Panc1 (cell line): Measurements from ENCODE around the gene INPP5B. TPM values are rescaled to one million over a fixed set of nuclear protein-coding genes. Genes with fewer than 3 reads are reported as not detected.

Source experiments
- ATAC-seq: fragments of 200-7000 bp; cut with Tn5 transposase; 2 replicates; pipeline ENCODE4 v1.9.1; 2020; ENCODE audit warnings: mild to moderate bottlenecking, moderate library complexity
- BruUV-seq: library from RNA; stranded (reverse); fragments of 400-500 nt; replicated peaks from 2 replicates; lab custom pipeline; 2021; lab: Mats Ljungman, UMichigan
- CTCF ChIA-PET: fragments of 300-600 bp; sonication (Branson Sonifier 250); formaldehyde crosslinking; loops from one replicate; lab custom pipeline; 2022; ENCODE audit warnings: antibody characterized with exemption; lab: Charles Lee
- POLR2A ChIA-PET: fragments of 300-600 bp; sonication (Branson Sonifier 250); formaldehyde crosslinking; loops from one replicate; lab custom pipeline; 2022; ENCODE audit warnings: antibody characterized with exemption; lab: Charles Lee
- DNase-seq: peaks from one replicate; pipeline ENCODE4 v3.0.0-alpha.2; 2010; ENCODE audit warnings: low read depth, low spot score
- H3K27ac ChIP-seq: 2 replicates; pipeline ENCODE4 v1.5.1; 2011; ENCODE audit warnings: mild to moderate bottlenecking, low read length, inconsistent platforms
- H3K27me3 ChIP-seq: fragments of 200-500 bp; sonication (Bioruptor generic); 2 replicates; pipeline ENCODE4 v1.6.0; 2014; ENCODE audit warnings: low read length, inconsistent platforms; ENCODE audit not compliant: control insufficient read depth, insufficient read depth
- H3K36me3 ChIP-seq: fragments of 200-500 bp; sonication (Bioruptor generic); 2 replicates; pipeline ENCODE4 v1.5.1; 2014; ENCODE audit warnings: inconsistent platforms, mild to moderate bottlenecking, low read length, moderate library complexity; ENCODE audit not compliant: control insufficient read depth, insufficient read depth
- H3K4me1 ChIP-seq: 2 replicates; pipeline ENCODE4 v1.5.1; 2011; ENCODE audit warnings: inconsistent platforms, mild to moderate bottlenecking, low read length, moderate library complexity; ENCODE audit not compliant: control insufficient read depth, insufficient read depth
- H3K4me3 ChIP-seq, 2 experiments: 2 replicates each; pipeline ENCODE4 v1.5.1; 2011 to 2012; ENCODE audit warnings: low read depth in 2 of 2, low read length in 2 of 2, mild to moderate bottlenecking in 2 of 2, inconsistent platforms in 1 of 2, moderate library complexity in 1 of 2
- H3K9me3 ChIP-seq: fragments of 200-500 bp; sonication (Bioruptor generic); 2 replicates; pipeline ENCODE4 v1.5.1; 2014; ENCODE audit warnings: low read depth, mild to moderate bottlenecking, inconsistent platforms, low read length, moderate library complexity; ENCODE audit not compliant: control insufficient read depth, insufficient read depth
- POLR2AphosphoS5 ChIP-seq: IDR thresholded peaks from 2 replicates; pipeline ENCODE4 v1.6.1; 2012; ENCODE audit warnings: mild to moderate bottlenecking, low read depth, low read length, moderate library complexity
- SIN3A ChIP-seq: IDR thresholded peaks from 2 replicates; pipeline ENCODE4 v1.6.1; 2012; ENCODE audit warnings: low read depth, mild to moderate bottlenecking, low read length, moderate library complexity, borderline replicate concordance; ENCODE audit not compliant: insufficient read depth
- TCF7L2 ChIP-seq: IDR thresholded peaks from 2 replicates; pipeline ENCODE4 v1.6.1; 2011; ENCODE audit warnings: mild to moderate bottlenecking, low read depth, low read length, inconsistent platforms
- in situ Hi-C: cut with HindIII; loops from 2 replicates; pipeline ENCODE4 v1.10.0; 2016; ENCODE audit warnings: low sequenced_read_pairs, low pct_unique_long_range_greater_than_20kb
- intact Hi-C: fragments of 100-400 bp; cut with micrococcal nuclease; formaldehyde crosslinking; loops from one replicate; pipeline ENCODE4 v1.10.0; 2022; ENCODE audit not compliant: unreplicated experiment
- total RNA-seq: library from RNA; stranded (reverse); gene quantifications from one replicate; pipeline ENCODE4 v1.2.1, GENCODE V29; 2021; ENCODE audit not compliant: unreplicated experiment
- TF ChIP-seq, protein P1 (sequence below), 2 experiments: IDR thresholded peaks; 2 replicates each; pipeline ENCODE4 v1.6.1; 2011 to 2012; ENCODE audit warnings: low read depth in 2 of 2, control low read depth in 1 of 2, low read length in 1 of 2, mild to moderate bottlenecking in 1 of 2, moderate library complexity in 1 of 2; ENCODE audit not compliant: insufficient read depth in 1 of 2
- TF ChIP-seq, protein P2 (sequence below): fragments of 450-650 bp; IDR thresholded peaks from 2 replicates; pipeline ENCODE4 v1.5.1; 2017; ENCODE audit warnings: mild to moderate bottlenecking

Gene INPP5B
- total RNA-seq, 1 experiment from 2014 or later: 17.7 TPM

DNA sequence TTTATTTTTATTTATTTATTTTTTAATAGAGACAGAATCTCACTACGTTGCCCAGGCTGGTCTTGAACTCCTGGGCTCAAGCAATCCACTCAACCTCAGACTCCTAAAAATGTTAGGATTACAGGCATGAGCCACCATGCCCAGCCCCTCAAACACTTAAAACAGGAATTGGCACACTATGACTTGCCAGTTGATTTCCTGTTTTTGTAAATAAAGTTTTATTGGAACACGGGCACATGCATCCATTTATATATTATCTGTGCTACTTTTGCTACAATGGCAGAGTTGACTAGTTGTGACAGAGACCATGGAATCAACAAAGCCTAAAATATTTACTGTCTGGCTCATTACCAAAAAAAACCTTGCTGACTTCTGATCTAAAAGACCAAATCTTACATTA lies 122.9 kb downstream of the INPP5B start:
- ATAC-seq: no peak
- H3K4me1 ChIP-seq: no peaks in the 10 kb centered on the region
- no peak overlapping the region for H3K27ac ChIP-seq
- H3K4me3 ChIP-seq: no peak overlapping the region
- in situ Hi-C loops (no loop called here), intact Hi-C loops (no loop called here)
- H3K36me3 ChIP-seq: peaks cover 16% of the 10 kb centered on the region
- TF ChIP-seq TCF7L2 (no peak), POLR2AphosphoS5 (no peak), SIN3A (no peak)
- TF ChIP-seq, protein P1, sequence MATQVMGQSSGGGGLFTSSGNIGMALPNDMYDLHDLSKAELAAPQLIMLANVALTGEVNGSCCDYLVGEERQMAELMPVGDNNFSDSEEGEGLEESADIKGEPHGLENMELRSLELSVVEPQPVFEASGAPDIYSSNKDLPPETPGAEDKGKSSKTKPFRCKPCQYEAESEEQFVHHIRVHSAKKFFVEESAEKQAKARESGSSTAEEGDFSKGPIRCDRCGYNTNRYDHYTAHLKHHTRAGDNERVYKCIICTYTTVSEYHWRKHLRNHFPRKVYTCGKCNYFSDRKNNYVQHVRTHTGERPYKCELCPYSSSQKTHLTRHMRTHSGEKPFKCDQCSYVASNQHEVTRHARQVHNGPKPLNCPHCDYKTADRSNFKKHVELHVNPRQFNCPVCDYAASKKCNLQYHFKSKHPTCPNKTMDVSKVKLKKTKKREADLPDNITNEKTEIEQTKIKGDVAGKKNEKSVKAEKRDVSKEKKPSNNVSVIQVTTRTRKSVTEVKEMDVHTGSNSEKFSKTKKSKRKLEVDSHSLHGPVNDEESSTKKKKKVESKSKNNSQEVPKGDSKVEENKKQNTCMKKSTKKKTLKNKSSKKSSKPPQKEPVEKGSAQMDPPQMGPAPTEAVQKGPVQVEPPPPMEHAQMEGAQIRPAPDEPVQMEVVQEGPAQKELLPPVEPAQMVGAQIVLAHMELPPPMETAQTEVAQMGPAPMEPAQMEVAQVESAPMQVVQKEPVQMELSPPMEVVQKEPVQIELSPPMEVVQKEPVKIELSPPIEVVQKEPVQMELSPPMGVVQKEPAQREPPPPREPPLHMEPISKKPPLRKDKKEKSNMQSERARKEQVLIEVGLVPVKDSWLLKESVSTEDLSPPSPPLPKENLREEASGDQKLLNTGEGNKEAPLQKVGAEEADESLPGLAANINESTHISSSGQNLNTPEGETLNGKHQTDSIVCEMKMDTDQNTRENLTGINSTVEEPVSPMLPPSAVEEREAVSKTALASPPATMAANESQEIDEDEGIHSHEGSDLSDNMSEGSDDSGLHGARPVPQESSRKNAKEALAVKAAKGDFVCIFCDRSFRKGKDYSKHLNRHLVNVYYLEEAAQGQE (IDR thresholded peaks at IDR 0.05; ENCODE audit: insufficient read depth in 1 of 2, low read depth in 2 of 2, low read length in 1 of 2): no peak
- TF ChIP-seq, protein P2, sequence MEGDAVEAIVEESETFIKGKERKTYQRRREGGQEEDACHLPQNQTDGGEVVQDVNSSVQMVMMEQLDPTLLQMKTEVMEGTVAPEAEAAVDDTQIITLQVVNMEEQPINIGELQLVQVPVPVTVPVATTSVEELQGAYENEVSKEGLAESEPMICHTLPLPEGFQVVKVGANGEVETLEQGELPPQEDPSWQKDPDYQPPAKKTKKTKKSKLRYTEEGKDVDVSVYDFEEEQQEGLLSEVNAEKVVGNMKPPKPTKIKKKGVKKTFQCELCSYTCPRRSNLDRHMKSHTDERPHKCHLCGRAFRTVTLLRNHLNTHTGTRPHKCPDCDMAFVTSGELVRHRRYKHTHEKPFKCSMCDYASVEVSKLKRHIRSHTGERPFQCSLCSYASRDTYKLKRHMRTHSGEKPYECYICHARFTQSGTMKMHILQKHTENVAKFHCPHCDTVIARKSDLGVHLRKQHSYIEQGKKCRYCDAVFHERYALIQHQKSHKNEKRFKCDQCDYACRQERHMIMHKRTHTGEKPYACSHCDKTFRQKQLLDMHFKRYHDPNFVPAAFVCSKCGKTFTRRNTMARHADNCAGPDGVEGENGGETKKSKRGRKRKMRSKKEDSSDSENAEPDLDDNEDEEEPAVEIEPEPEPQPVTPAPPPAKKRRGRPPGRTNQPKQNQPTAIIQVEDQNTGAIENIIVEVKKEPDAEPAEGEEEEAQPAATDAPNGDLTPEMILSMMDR: no peak
- ChIA-PET POLR2A (no interaction called here), CTCF (no interaction called here)
- no peak for DNase-seq
- H3K9me3 ChIP-seq: no peaks in the 10 kb centered on the region
- H3K27me3 ChIP-seq: no peaks in the 10 kb centered on the region
- no TSS peak for BruUV-seq

DNA sequence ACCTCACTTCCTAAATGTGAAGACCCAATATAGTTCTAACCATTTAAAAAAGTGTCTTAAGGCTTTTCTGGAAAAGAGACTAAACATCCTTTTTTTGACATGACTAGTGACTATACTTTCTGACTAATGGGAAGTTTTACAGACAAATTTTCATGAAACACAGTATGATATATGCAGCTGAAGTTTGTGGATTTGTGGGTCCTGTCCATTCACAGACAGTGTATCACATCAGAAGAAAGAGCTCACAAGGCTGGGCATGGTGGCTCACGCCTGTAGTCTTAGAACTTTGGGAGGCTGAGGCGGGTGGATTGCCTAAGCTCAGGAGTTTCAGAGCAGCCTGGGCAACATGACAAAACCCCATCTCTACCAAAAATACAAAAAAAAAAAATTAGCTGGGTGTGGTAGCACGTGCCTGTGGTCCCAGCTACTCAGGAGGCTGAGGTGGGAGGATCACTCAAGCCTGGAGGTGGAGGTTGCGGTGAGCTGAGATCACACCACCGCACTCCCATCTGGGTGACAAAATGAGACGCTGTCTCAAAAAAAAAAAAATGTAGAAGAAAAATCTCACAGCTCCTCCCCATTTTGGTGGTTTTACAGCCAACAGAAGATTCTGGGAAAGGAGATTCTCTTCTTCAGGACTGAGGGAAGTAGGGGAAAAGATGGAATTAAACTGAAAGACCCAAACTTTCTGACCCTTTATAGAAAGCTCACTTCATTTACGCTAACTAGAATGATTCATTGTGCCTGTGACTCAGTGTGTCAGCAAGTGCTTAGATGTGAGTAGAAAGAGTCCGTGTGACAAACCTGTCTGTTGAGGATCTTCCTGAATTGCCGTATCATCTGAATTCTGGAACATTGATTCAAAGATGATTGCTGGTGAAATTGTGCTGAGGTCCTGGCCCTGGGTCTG lies 123.7 kb downstream of the INPP5B start:
- Histone ChIP-seq H3K9me3 (no peaks in the 10 kb centered on the region), H3K4me3 (no peak overlapping the region), H3K27ac (no peak overlapping the region), H3K27me3 (no peaks in the 10 kb centered on the region), H3K36me3 (peaks cover 16% of the 10 kb centered on the region), H3K4me1 (no peaks in the 10 kb centered on the region)
- in situ Hi-C loops (no loop called here), intact Hi-C loops (no loop called here)
- ATAC-seq (no peak), DNase-seq (no peak)
- BruUV-seq: no TSS peak
- TF ChIP-seq, protein P2: no peak
- TF ChIP-seq, protein P1 (IDR thresholded peaks at IDR 0.05; ENCODE audit: insufficient read depth in 1 of 2, low read depth in 2 of 2, low read length in 1 of 2): no peak
- TF ChIP-seq TCF7L2 (no peak), SIN3A (no peak), POLR2AphosphoS5 (no peak)
- ChIA-PET POLR2A (no interaction called here), CTCF (interaction anchor here (0.7 kb wide), 1 partner anchor 15 kb away, joined by 3 read pairs; no protein-coding TSS in a partner anchor)
